ENCODE data around the gene BID.

GRCh38 chr22:17797721-17798559, 23.7 kb upstream of the BID start:
- TF ChIP-seq, protein P1, sequence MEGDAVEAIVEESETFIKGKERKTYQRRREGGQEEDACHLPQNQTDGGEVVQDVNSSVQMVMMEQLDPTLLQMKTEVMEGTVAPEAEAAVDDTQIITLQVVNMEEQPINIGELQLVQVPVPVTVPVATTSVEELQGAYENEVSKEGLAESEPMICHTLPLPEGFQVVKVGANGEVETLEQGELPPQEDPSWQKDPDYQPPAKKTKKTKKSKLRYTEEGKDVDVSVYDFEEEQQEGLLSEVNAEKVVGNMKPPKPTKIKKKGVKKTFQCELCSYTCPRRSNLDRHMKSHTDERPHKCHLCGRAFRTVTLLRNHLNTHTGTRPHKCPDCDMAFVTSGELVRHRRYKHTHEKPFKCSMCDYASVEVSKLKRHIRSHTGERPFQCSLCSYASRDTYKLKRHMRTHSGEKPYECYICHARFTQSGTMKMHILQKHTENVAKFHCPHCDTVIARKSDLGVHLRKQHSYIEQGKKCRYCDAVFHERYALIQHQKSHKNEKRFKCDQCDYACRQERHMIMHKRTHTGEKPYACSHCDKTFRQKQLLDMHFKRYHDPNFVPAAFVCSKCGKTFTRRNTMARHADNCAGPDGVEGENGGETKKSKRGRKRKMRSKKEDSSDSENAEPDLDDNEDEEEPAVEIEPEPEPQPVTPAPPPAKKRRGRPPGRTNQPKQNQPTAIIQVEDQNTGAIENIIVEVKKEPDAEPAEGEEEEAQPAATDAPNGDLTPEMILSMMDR (IDR thresholded peaks at IDR 0.05) = no peak
- TF ChIP-seq POLR2A (IDR thresholded peaks at IDR 0.05) = no peak
